ENCODE results near the gene MAPK4.

DNA sequence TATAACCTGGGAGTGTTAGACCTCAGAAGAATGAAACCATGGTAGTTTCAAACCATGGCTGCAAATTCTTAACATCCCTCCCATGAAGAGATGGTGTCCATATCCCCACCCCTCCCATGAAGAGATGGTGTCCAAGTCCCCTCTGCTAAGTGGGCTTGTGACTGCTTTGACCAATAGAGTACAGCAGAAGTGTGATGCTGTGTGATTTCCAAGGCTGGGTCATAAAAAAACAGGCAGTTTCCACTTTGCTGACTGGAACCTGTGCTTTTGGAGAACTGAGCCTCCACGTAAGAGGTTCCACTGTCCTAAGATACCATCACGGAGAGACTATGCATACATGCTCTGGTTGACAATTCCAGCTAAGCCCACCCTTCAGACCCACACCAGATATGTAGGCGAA, 194.4 kb downstream of the MAPK4 start:
- TF ChIP-seq SUZ12 (IDR thresholded peaks at IDR 0.05) (no peak), FOXA1 (IDR thresholded peaks at IDR 0.05) (no peak), L3MBTL2 (conservative IDR thresholded peaks at IDR 0.05) (no peak)
- TF ChIP-seq, protein P1, sequence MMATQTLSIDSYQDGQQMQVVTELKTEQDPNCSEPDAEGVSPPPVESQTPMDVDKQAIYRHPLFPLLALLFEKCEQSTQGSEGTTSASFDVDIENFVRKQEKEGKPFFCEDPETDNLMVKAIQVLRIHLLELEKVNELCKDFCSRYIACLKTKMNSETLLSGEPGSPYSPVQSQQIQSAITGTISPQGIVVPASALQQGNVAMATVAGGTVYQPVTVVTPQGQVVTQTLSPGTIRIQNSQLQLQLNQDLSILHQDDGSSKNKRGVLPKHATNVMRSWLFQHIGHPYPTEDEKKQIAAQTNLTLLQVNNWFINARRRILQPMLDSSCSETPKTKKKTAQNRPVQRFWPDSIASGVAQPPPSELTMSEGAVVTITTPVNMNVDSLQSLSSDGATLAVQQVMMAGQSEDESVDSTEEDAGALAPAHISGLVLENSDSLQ (IDR thresholded peaks at IDR 0.05): no peak

All from HEK293T (cell line).